ENCODE measurements around the gene KRTAP20-1.

Gene KRTAP20-1

DNA sequence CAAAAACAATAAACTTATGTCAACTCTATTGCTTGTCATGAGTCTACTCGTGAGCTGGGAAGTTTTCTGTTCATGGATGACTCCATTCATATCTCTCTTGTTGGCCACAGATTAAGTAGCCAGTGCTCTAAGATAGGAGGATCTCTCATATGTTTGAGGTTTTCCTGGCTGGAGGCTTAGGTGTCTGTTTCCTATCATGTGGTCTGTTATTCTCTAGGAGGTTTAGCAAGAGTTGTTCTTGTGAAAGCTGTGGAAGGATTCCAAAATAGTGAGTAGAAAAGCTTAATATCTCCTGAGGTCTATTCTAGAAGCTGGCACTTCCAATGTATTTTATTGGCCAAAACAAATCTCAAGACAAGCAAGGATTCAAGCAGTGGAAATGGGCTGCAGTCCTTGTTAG lies 13.0 kb downstream of the KRTAP20-1 start:
- TF ChIP-seq SIN3A (IDR thresholded peaks at IDR 0.05; ENCODE audit: borderline replicate concordance, insufficient read depth, low read length): no peak
- no peak for TF ChIP-seq FOXP2 (optimal IDR thresholded peaks at IDR 0.05; ENCODE audit: borderline replicate concordance, extremely low read depth, extremely low read length, insufficient read depth)
- TF ChIP-seq TAF1 (IDR thresholded peaks at IDR 0.05; ENCODE audit: borderline replicate concordance, insufficient read depth, low read length): no peak
- TF ChIP-seq, protein P1, sequence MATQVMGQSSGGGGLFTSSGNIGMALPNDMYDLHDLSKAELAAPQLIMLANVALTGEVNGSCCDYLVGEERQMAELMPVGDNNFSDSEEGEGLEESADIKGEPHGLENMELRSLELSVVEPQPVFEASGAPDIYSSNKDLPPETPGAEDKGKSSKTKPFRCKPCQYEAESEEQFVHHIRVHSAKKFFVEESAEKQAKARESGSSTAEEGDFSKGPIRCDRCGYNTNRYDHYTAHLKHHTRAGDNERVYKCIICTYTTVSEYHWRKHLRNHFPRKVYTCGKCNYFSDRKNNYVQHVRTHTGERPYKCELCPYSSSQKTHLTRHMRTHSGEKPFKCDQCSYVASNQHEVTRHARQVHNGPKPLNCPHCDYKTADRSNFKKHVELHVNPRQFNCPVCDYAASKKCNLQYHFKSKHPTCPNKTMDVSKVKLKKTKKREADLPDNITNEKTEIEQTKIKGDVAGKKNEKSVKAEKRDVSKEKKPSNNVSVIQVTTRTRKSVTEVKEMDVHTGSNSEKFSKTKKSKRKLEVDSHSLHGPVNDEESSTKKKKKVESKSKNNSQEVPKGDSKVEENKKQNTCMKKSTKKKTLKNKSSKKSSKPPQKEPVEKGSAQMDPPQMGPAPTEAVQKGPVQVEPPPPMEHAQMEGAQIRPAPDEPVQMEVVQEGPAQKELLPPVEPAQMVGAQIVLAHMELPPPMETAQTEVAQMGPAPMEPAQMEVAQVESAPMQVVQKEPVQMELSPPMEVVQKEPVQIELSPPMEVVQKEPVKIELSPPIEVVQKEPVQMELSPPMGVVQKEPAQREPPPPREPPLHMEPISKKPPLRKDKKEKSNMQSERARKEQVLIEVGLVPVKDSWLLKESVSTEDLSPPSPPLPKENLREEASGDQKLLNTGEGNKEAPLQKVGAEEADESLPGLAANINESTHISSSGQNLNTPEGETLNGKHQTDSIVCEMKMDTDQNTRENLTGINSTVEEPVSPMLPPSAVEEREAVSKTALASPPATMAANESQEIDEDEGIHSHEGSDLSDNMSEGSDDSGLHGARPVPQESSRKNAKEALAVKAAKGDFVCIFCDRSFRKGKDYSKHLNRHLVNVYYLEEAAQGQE (IDR thresholded peaks at IDR 0.05; ENCODE audit: insufficient read depth in 1 of 2, low read depth in 2 of 2, low read length in 2 of 2): no peak
- no peak for TF ChIP-seq POLR2AphosphoS5 (IDR thresholded peaks at IDR 0.05; ENCODE audit: low read depth, low read length)

DNA sequence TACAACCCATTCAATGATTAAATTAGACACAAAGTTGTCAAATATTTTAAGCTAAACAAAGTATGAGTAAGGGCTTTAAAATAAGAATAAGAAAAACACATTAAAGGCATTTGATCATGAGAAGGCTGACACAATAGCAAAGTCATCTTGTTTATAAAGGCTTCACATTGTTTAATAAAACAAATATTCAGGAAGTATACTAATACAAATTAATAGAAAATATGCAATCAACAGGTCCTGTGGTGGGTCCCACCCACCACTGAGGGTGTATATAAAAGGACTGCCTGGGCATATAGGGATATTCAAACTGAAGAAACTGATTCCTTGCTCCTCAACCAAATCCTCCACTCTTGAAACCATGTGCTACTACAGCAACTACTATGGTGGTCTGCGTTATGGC lies 18.7 kb downstream of the KRTAP20-1 start, which contains the start of gene KRTAP20-2:
KRTAP20-2 (plus strand) TSS at position 301 of the 400 bp plus-strand sequence; CDS start at position 359, 58 bp downstream.
- no peak for TF ChIP-seq SIN3A (IDR thresholded peaks at IDR 0.05; ENCODE audit: borderline replicate concordance, insufficient read depth, low read length)
- TF ChIP-seq POLR2AphosphoS5 (IDR thresholded peaks at IDR 0.05; ENCODE audit: low read depth, low read length): no peak
- no peak for TF ChIP-seq FOXP2 (optimal IDR thresholded peaks at IDR 0.05; ENCODE audit: borderline replicate concordance, extremely low read depth, extremely low read length, insufficient read depth)
- TF ChIP-seq, protein P1 (IDR thresholded peaks at IDR 0.05; ENCODE audit: insufficient read depth in 1 of 2, low read depth in 2 of 2, low read length in 2 of 2): no peak
- no peak for TF ChIP-seq TAF1 (IDR thresholded peaks at IDR 0.05; ENCODE audit: borderline replicate concordance, insufficient read depth, low read length)

GRCh38 chr21:30638686-30639085 lies 22.5 kb downstream of the KRTAP20-1 start:
- no peak for TF ChIP-seq FOXP2 (optimal IDR thresholded peaks at IDR 0.05; ENCODE audit: borderline replicate concordance, extremely low read depth, extremely low read length, insufficient read depth)

DNA sequence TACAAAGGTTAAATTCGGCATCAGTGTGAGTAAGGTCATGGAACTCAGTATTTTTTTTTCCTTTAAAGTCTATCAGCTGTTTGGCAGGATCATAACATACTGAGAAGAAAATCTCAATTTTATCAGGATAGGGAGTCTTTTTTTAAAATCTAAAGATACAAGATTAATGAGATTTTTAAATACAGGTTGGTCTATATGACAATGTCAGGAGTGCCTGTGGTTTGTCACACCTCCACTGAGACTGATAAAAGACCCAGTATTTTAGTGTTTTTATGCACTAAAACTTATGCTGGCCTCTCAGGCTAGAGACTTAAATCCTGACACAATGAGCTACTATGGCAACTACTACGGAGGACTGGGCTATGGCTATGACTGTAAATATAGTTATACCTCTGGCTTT lies 26.3 kb downstream of the KRTAP20-1 start, which contains the start of gene KRTAP20-3:
KRTAP20-3 (plus strand) TSS at position 301 of the 400 bp plus-strand sequence.
- TF ChIP-seq TAF1 (IDR thresholded peaks at IDR 0.05; ENCODE audit: borderline replicate concordance, insufficient read depth, low read length): no peak
- TF ChIP-seq POLR2AphosphoS5 (IDR thresholded peaks at IDR 0.05; ENCODE audit: low read depth, low read length): no peak
- TF ChIP-seq, protein P1 (IDR thresholded peaks at IDR 0.05; ENCODE audit: insufficient read depth in 1 of 2, low read depth in 2 of 2, low read length in 2 of 2): no peak
- no peak for TF ChIP-seq FOXP2 (optimal IDR thresholded peaks at IDR 0.05; ENCODE audit: borderline replicate concordance, extremely low read depth, extremely low read length, insufficient read depth)
- TF ChIP-seq SIN3A (IDR thresholded peaks at IDR 0.05; ENCODE audit: borderline replicate concordance, insufficient read depth, low read length): no peak

DNA sequence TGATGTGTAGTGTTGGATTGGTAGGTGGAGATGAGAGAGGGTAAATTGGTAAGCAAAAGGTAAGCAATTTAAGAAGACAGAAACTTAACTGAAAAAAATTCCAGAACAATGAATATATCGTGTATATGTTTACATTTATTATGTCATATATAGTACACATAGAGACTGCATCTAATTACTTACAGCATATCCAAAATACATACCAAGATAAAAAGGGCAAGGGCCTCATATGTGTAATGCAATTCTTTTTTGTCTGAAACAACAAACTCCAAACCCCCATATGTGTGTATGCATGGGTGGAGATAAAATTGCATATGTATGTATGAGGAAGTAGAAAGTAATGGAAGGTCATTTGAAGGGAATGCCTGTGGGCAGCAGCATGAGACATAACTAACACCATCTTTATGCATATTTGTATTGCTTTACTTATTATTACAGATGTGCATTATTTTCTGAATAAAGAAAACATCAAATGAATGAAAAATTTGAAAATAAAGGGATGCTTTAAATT lies 30.7 kb downstream of the KRTAP20-1 start:
- no peak for TF ChIP-seq TAF1 (IDR thresholded peaks at IDR 0.05; ENCODE audit: borderline replicate concordance, insufficient read depth, low read length)
- no peak for TF ChIP-seq POLR2AphosphoS5 (IDR thresholded peaks at IDR 0.05; ENCODE audit: low read depth, low read length)
- TF ChIP-seq SIN3A (IDR thresholded peaks at IDR 0.05; ENCODE audit: borderline replicate concordance, insufficient read depth, low read length): no peak
- TF ChIP-seq FOXP2 (optimal IDR thresholded peaks at IDR 0.05; ENCODE audit: borderline replicate concordance, extremely low read depth, extremely low read length, insufficient read depth): no peak
- TF ChIP-seq, protein P1 (IDR thresholded peaks at IDR 0.05; ENCODE audit: insufficient read depth in 1 of 2, low read depth in 2 of 2, low read length in 2 of 2): no peak
